ENCODE measurements around the gene ZNF302. TPM values are rescaled to one million over a fixed set of nuclear protein-coding genes. Genes with fewer than 3 reads are reported as not detected.

ZNF302 gene
- total RNA-seq, 1 donor from 2014 or later = 74.5 TPM

DNA sequence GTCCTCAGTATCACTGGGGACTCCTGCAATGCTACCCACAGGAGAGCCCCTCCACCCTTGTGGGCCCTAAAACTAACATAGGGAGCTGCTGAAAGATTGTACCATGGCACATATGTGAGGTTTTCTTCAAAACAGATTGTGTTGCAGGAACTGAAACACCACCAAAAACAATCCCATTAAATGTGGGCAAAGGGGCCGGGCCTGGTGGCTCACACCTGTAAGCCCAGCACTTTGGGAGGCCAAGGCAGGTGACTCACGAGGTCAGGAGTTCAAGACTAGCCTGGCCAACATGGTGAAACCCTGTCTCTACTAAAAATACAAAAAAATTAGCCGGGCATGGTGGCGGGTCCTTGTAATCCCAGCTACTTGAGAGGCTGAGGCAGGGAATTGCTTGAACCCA, 35.2 kb upstream of the ZNF302 start:
- no peak overlapping the region for H3K9ac ChIP-seq
- H3K36me3 ChIP-seq = no peaks in the 10 kb centered on the region
- H3K4me2 ChIP-seq = no peak overlapping the region
- no peaks in the 10 kb centered on the region for H4K20me1 ChIP-seq (ENCODE audit: low read depth)
- no peaks in the 10 kb centered on the region for H3K27me3 Mint-ChIP-seq (ENCODE audit: insufficient read depth, low read depth)
- H3K79me2 ChIP-seq (ENCODE audit: low read depth) = no peaks in the 10 kb centered on the region
- H3K36me3 Mint-ChIP-seq = no peaks in the 10 kb centered on the region
- H3F3A ChIP-seq (ENCODE audit: low read depth) = no peaks in the 10 kb centered on the region
- TF ChIP-seq EZH2 (IDR thresholded peaks at IDR 0.05) (no peak), EZH2phosphoT487 (IDR thresholded peaks at IDR 0.05) (no peak), CTCF (IDR thresholded peaks at IDR 0.05) (no peak)
- H3K9me3 ChIP-seq (ENCODE audit: low read depth) = no peaks in the 10 kb centered on the region
- no peak for DNase-seq (ENCODE audit: low spot score)
- no peaks in the 10 kb centered on the region for H3K4me1 ChIP-seq
- H3K4me1 Mint-ChIP-seq = no peaks in the 10 kb centered on the region
- no peak overlapping the region for H3K4me3 ChIP-seq
- peaks cover 13% of the 10 kb centered on the region for H3K27me3 ChIP-seq
- H3K4me3 Mint-ChIP-seq = no peak overlapping the region
- H2AFZ ChIP-seq (replicated peaks) = no peak overlapping the region
- no peak overlapping the region for H3K27ac ChIP-seq
- H3K9me3 Mint-ChIP-seq = no peaks in the 10 kb centered on the region
- no peak overlapping the region for H3K27ac Mint-ChIP-seq

DNA sequence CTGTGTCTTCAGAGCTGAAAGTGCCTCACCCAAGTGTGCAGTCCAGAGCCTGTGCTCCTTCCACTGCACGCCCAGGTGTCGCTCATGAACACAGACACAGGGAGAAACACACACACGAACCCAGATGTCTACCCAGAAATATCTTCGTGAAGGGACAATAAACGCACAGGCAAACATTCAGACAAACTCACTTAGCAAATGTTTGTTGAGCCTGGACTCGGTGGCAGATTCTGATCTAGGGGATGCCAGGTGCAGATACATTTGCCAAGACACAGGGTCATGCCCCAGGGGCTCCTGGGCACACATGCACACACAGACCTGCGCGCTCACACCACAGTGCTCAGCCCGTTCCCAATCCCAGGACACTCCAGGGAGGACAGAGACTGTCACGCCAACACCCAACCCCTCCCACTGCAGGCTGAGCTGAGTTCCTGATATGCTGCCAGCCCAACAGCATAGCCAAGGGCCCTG, 32.5 kb upstream of the ZNF302 start:
- no peak for TF ChIP-seq EZH2phosphoT487 (IDR thresholded peaks at IDR 0.05)
- TF ChIP-seq CTCF (IDR thresholded peaks at IDR 0.05) = no peak
- TF ChIP-seq EZH2 (IDR thresholded peaks at IDR 0.05) = no peak
- Histone ChIP-seq H3K4me2 (no peak overlapping the region), H4K20me1 (ENCODE audit: low read depth) (no peaks in the 10 kb centered on the region), H2AFZ (replicated peaks) (no peak overlapping the region), H3K4me3 (no peak overlapping the region), H3K9ac (no peak overlapping the region), H3K36me3 (no peaks in the 10 kb centered on the region), H3F3A (ENCODE audit: low read depth) (no peaks in the 10 kb centered on the region), H3K27me3 (peaks cover 8% of the 10 kb centered on the region), H3K4me1 (no peaks in the 10 kb centered on the region), H3K27ac (no peak overlapping the region), H3K79me2 (ENCODE audit: low read depth) (no peaks in the 10 kb centered on the region), H3K9me3 (ENCODE audit: low read depth) (no peaks in the 10 kb centered on the region)
- Mint-ChIP-seq H3K27ac (no peak overlapping the region), H3K4me1 (no peaks in the 10 kb centered on the region), H3K27me3 (ENCODE audit: insufficient read depth, low read depth) (no peaks in the 10 kb centered on the region), H3K4me3 (no peak overlapping the region), H3K9me3 (peaks cover 2% of the 10 kb centered on the region), H3K36me3 (no peaks in the 10 kb centered on the region)
- DNase-seq (ENCODE audit: low spot score) = no peak

- H3K36me3 ChIP-seq = no peaks in the 10 kb centered on the region
- peaks cover 7% of the 10 kb centered on the region for H3K27me3 ChIP-seq
- no peaks in the 10 kb centered on the region for H3K4me1 ChIP-seq
- H3K27ac ChIP-seq = no peak overlapping the region
- no peaks in the 10 kb centered on the region for H3K9me3 ChIP-seq (ENCODE audit: low read depth)
- H3K79me2 ChIP-seq (ENCODE audit: low read depth) = no peaks in the 10 kb centered on the region
- Mint-ChIP-seq H3K27me3 (ENCODE audit: insufficient read depth, low read depth) (no peaks in the 10 kb centered on the region), H3K27ac (no peak overlapping the region), H3K4me1 (no peaks in the 10 kb centered on the region), H3K36me3 (no peaks in the 10 kb centered on the region), H3K9me3 (peaks cover 3% of the 10 kb centered on the region), H3K4me3 (no peak overlapping the region)
- no peak for TF ChIP-seq EZH2phosphoT487 (IDR thresholded peaks at IDR 0.05)
- TF ChIP-seq CTCF (IDR thresholded peaks at IDR 0.05) = no peak
- TF ChIP-seq EZH2 (IDR thresholded peaks at IDR 0.05) = no peak
- no peak overlapping the region for H3K4me3 ChIP-seq
- no peak overlapping the region for H2AFZ ChIP-seq (replicated peaks)
- H4K20me1 ChIP-seq (ENCODE audit: low read depth) = no peaks in the 10 kb centered on the region
- H3K9ac ChIP-seq = no peak overlapping the region
- no peak for DNase-seq (ENCODE audit: low spot score)
- no peaks in the 10 kb centered on the region for H3F3A ChIP-seq (ENCODE audit: low read depth)
- no peak overlapping the region for H3K4me2 ChIP-seq
Observed at GRCh38 chr19:34645551-34645950, 31.9 kb upstream of the ZNF302 start.
